BLaER1 (cell line): Measurements from ENCODE around the gene DAPK2.

ENCODE experiments used
- H3K27ac ChIP-seq: shearing (Covaris generic); formaldehyde crosslinking; 2 replicates; pipeline ENCODE4 v1.8.1; 2022
- H3K27me3 ChIP-seq: shearing (Covaris generic); formaldehyde crosslinking; 2 replicates; pipeline ENCODE4 v1.8.1; 2022
- H3K36me3 ChIP-seq: shearing (Covaris generic); formaldehyde crosslinking; 2 replicates; pipeline ENCODE4 v1.8.1; 2022
- H3K4me1 ChIP-seq: shearing (Covaris generic); formaldehyde crosslinking; 2 replicates; pipeline ENCODE4 v1.8.1; 2022
- H3K4me2 ChIP-seq: shearing (Covaris generic); formaldehyde crosslinking; 2 replicates; pipeline ENCODE4 v1.8.1; 2022
- H3K4me3 ChIP-seq: shearing (Covaris generic); formaldehyde crosslinking; 2 replicates; pipeline ENCODE4 v1.8.1; 2022
- H3K9ac ChIP-seq: shearing (Covaris generic); formaldehyde crosslinking; 2 replicates; pipeline ENCODE4 v1.8.1; 2022
- H3K9me3 ChIP-seq: shearing (Covaris generic); formaldehyde crosslinking; 2 replicates; pipeline ENCODE4 v1.8.1; 2022
- H4K20me1 ChIP-seq: shearing (Covaris generic); formaldehyde crosslinking; 2 replicates; pipeline ENCODE4 v1.8.1; 2022
- Cebpa-rat ChIP-seq: shearing (Covaris generic); IDR thresholded peaks from 2 replicates; pipeline ENCODE4 v1.8.1; 2022

The DAPK2 gene

DNA sequence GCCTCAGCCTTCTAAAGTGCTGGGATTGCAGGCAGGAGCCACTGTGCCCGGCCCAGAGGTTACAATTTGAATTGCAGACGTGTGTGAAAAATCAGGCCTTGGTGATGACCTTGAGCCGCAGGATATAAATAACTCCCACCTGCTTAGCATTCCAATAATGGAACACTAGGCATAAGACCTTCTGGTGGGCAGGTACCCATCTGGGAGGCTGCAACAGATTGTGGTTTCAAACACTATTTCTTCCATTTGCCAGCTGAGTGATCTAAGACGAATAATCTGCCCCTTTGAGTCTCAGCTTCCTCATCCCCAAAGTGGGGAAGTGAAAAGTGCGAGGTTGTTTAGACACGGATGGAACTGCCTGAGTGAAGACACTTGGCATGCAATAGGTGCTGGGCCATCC is 164.9 kb downstream of the DAPK2 start:
- Histone ChIP-seq H3K36me3 (no peaks in the 10 kb centered on the region), H3K27me3 (no peaks in the 10 kb centered on the region), H4K20me1 (no peaks in the 10 kb centered on the region), H3K9ac (no peak overlapping the region), H3K4me3 (no peak overlapping the region), H3K4me2 (peak overlapping the region; percentile 68), H3K4me1 (peaks cover 53% of the 10 kb centered on the region), H3K9me3 (no peaks in the 10 kb centered on the region), H3K27ac (peak overlapping the region; percentile 40; the same call in 1 of the 2 replicates)
- no peak for TF ChIP-seq Cebpa-rat

DNA sequence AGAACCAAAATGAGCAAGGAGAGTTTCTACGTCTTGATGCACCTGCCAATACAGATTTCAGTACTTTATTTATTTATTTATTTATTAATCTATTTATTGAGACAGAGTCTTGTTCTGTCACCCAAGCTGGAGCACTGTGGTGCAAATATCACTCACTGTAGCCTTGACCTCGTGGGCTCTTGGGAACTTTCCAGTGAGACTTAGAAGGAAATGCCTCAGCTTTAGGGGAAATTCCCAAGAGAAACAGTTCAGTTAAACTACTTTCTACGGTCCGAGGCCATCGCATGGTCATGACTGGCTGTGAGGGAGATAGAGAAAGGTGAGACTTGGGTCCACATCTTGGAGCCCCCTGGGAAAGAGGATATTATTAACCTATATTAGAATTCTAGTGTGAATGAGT is 165.5 kb downstream of the DAPK2 start:
- TF ChIP-seq Cebpa-rat, result no peak
- Histone ChIP-seq H3K4me1 (peaks cover 53% of the 10 kb centered on the region), H3K9me3 (no peaks in the 10 kb centered on the region), H3K4me3 (no peak overlapping the region), H3K27me3 (no peaks in the 10 kb centered on the region), H3K27ac (peak overlapping the region; percentile 44), H3K4me2 (peak overlapping the region; percentile 68), H3K9ac (no peak overlapping the region), H3K36me3 (no peaks in the 10 kb centered on the region), H4K20me1 (no peaks in the 10 kb centered on the region)

DNA sequence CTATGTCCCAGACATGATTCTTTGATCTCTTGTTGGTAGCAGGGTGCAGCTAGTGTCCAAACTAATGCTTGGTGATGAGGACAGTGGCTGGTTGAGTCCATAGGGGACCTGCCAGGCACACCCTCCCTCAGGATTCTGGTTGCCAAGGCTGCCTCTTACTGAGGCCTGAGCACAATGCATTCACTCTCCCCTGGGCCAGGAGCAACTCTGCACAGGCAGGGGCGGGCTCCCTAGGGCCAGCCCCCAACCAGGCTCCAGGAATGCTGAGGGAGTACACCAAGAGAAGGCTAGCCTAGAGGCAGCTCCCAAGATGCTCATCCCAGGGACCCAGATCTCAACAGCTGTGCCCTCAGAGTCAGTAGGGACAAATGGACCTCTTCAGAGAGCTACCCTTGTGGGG is 166.3 kb downstream of the DAPK2 start:
- no peak overlapping the region for H3K9ac ChIP-seq
- TF ChIP-seq Cebpa-rat, result no peak
- H3K9me3 ChIP-seq, result no peaks in the 10 kb centered on the region
- H3K4me1 ChIP-seq, result peaks cover 53% of the 10 kb centered on the region
- H3K27ac ChIP-seq, result peak overlapping the region; percentile 44; the same call in 1 of the 2 replicates
- no peaks in the 10 kb centered on the region for H4K20me1 ChIP-seq
- no peaks in the 10 kb centered on the region for H3K36me3 ChIP-seq
- no peaks in the 10 kb centered on the region for H3K27me3 ChIP-seq
- H3K4me3 ChIP-seq, result no peak overlapping the region
- H3K4me2 ChIP-seq, result peak overlapping the region; percentile 68

DNA sequence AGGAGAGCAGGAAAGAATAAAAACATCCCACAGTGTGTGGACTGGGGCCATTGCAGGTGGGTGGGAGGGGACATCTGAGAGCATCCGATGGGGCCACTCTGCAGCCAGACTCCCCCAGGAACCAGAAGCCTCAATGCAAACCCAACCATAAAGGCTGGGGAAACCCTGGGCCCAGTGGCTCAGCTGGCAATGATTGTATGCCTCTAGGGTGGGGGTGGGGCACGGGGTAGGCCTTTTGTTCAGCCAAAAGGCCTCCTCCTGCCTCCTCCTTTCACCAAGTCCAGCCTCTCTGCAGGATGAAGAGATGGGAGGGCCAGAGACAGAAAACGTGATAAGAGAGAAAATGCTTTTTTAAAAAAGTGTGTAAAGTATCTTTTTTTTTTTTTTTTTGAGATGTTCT is 167.1 kb downstream of the DAPK2 start:
- Histone ChIP-seq H3K27ac (no peak overlapping the region), H3K9ac (no peak overlapping the region), H3K4me2 (peak overlapping the region; percentile 68), H4K20me1 (no peaks in the 10 kb centered on the region), H3K9me3 (no peaks in the 10 kb centered on the region), H3K36me3 (no peaks in the 10 kb centered on the region), H3K4me3 (no peak overlapping the region), H3K27me3 (no peaks in the 10 kb centered on the region), H3K4me1 (peaks cover 53% of the 10 kb centered on the region)
- TF ChIP-seq Cebpa-rat, result no peak

DNA sequence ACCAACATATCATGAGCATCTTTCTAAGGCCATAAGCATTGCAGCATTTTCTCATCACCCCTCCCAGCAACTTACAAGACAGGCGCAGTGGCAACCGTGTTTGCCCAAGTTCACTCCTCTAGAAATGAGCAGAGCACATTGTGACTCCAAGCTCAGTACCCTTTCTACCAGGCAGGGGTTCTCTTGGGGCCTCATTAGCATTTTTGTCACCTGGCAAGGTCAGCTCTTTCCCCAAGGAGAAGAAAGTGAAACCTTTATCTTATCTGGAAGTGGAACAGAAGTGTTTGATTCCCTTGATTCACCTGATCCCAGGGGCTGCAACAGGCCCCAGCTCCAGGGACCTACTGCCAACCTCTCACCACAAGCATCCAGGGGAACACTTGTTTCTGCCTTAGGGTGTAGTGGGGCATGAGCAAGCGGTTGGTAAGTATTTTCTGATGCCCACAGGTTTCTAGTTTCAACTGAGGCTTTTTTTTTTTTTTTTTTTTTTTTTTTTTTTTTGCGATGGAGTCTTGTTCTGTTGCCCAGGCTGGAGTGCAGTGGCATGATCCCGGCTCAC is 168.5 kb downstream of the DAPK2 start:
- H3K4me2 ChIP-seq, result peak overlapping the region; percentile 29
- H3K4me3 ChIP-seq, result no peak overlapping the region
- TF ChIP-seq Cebpa-rat, result no peak
- no peak overlapping the region for H3K27ac ChIP-seq
- no peaks in the 10 kb centered on the region for H3K36me3 ChIP-seq
- no peaks in the 10 kb centered on the region for H3K27me3 ChIP-seq
- no peaks in the 10 kb centered on the region for H4K20me1 ChIP-seq
- H3K9me3 ChIP-seq, result no peaks in the 10 kb centered on the region
- peaks cover 52% of the 10 kb centered on the region for H3K4me1 ChIP-seq
- H3K9ac ChIP-seq, result no peak overlapping the region

DNA sequence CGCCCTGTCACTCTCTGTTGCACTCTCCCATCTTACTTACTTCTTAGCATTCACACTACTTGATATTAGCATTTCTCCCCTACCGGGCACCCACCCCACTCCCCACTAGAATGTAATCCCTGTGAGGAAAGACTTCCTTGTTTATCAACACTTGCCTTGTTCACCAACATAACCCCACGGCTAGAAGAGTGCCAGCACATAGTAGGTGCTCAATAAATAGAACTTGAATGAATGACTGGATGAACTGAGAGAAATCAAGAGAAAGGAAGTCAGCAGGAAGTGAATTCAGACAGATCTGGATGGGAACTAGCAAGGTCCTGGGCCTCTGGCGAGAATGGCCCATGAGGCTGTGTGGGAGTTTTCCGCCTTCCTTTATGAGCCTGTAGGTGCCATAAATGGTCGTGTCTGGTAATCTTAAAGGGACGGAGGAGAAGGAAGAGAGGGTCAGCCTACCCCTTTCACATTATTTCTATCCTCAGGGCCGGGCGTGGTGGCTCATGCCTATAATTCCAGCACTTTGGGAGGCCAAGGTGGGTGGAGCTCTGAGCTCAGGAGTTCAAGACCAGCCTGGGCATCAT is 170.1 kb downstream of the DAPK2 start:
- Histone ChIP-seq H3K9me3 (no peaks in the 10 kb centered on the region), H3K27ac (no peak overlapping the region), H4K20me1 (no peaks in the 10 kb centered on the region), H3K27me3 (no peaks in the 10 kb centered on the region), H3K36me3 (no peaks in the 10 kb centered on the region), H3K4me3 (no peak overlapping the region), H3K9ac (no peak overlapping the region), H3K4me1 (peaks cover 36% of the 10 kb centered on the region), H3K4me2 (no peak overlapping the region)
- no peak for TF ChIP-seq Cebpa-rat

GRCh38 chr15:63874616-63875015 is 171.7 kb downstream of the DAPK2 start:
- Histone ChIP-seq H3K4me3 (no peak overlapping the region), H3K27me3 (no peaks in the 10 kb centered on the region), H3K9ac (no peak overlapping the region), H3K4me1 (peaks cover 20% of the 10 kb centered on the region), H3K9me3 (no peaks in the 10 kb centered on the region), H3K4me2 (no peak overlapping the region), H4K20me1 (no peaks in the 10 kb centered on the region), H3K27ac (no peak overlapping the region), H3K36me3 (no peaks in the 10 kb centered on the region)
- no peak for TF ChIP-seq Cebpa-rat

DNA sequence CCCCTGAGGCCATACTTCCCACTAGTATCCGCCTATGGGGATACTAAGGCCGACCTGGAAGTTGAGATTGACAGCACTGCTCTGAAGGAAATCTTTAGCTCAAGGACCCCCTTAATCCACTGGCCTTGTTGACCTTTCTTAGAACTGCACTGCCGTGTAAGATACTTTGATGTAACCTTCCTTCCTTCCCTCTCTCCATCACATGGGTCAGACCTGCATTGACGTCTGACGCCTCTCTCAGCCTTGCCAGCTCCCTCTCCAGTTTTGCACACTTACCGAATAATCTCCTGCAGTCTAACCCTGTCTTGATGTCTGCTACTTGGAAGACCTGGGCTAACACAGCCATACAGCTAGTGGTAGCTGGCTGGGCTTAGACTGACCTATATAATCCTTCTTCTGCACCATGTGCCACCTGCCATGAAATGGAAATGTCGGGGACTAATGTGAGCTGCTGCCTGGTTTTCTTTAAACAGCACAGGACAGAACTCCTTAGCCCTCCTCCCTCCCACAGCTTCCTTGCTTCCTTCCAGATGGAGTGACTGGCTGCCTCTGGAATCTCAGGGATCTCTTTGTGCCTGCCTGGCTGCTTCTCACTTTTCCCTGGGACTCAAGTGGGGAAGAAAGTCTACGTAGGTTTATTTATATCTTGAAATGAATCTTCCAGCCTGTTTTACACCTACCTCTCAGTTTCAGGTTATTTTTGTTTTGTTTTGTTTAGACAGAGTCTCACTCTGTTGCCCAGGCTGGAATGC is 173.3 kb downstream of the DAPK2 start:
- no peaks in the 10 kb centered on the region for H3K27me3 ChIP-seq
- no peak overlapping the region for H3K9ac ChIP-seq
- no peak overlapping the region for H3K4me2 ChIP-seq
- no peak overlapping the region for H3K4me3 ChIP-seq
- H3K36me3 ChIP-seq, result no peaks in the 10 kb centered on the region
- H3K9me3 ChIP-seq, result no peaks in the 10 kb centered on the region
- peaks cover 4% of the 10 kb centered on the region for H3K4me1 ChIP-seq
- TF ChIP-seq Cebpa-rat, result no peak
- H4K20me1 ChIP-seq, result no peaks in the 10 kb centered on the region
- H3K27ac ChIP-seq, result no peak overlapping the region

- Histone ChIP-seq H3K4me1 (no peaks in the 10 kb centered on the region), H3K27me3 (no peaks in the 10 kb centered on the region), H3K36me3 (no peaks in the 10 kb centered on the region), H3K4me3 (no peak overlapping the region), H3K4me2 (no peak overlapping the region), H3K27ac (no peak overlapping the region), H3K9ac (no peak overlapping the region), H4K20me1 (no peaks in the 10 kb centered on the region), H3K9me3 (no peaks in the 10 kb centered on the region)
- no peak for TF ChIP-seq Cebpa-rat
These were observed 175.6 kb downstream of the DAPK2 start for GRCh38 chr15:63870487-63871209.

- H3K4me1 ChIP-seq, result no peaks in the 10 kb centered on the region
- no peak overlapping the region for H3K4me3 ChIP-seq
- no peak for TF ChIP-seq Cebpa-rat
- H3K9ac ChIP-seq, result no peak overlapping the region
- no peak overlapping the region for H3K4me2 ChIP-seq
- no peaks in the 10 kb centered on the region for H3K27me3 ChIP-seq
- no peak overlapping the region for H3K27ac ChIP-seq
- H4K20me1 ChIP-seq, result no peaks in the 10 kb centered on the region
- H3K36me3 ChIP-seq, result no peaks in the 10 kb centered on the region
- H3K9me3 ChIP-seq, result no peaks in the 10 kb centered on the region
These were observed 176.3 kb downstream of the DAPK2 start for GRCh38 chr15:63870043-63870394.
